PC-3 (cell line): ENCODE results near the gene MAJIN. TPM values are rescaled to one million over a fixed set of nuclear protein-coding genes. Genes with fewer than 3 reads are reported as not detected.

Experiments
- ATAC-seq: fragments of 200-7000 bp; cut with Tn5 transposase; 2 replicates; pipeline ENCODE4 v1.9.1; 2020; ENCODE audit warnings: mild to moderate bottlenecking, moderate library complexity
- BruUV-seq: library from RNA; stranded (reverse); fragments of 400-500 nt; replicated peaks from 2 replicates; lab custom pipeline; 2021; lab: Mats Ljungman, UMichigan
- CTCF ChIA-PET: fragments of 300-600 bp; sonication (Branson Sonifier 250); formaldehyde crosslinking; loops from one replicate; lab custom pipeline; 2022; ENCODE audit warnings: antibody characterized with exemption; lab: Charles Lee
- POLR2A ChIA-PET: fragments of 300-600 bp; sonication (Branson Sonifier 250); formaldehyde crosslinking; loops from one replicate; lab custom pipeline; 2022; ENCODE audit warnings: antibody characterized with exemption; ENCODE audit not compliant: unreplicated experiment; lab: Charles Lee
- DNase-seq: peaks from one replicate; pipeline ENCODE4 v3.0.0-alpha.2; 2015
- H2AFZ ChIP-seq: fragments of 300-600 bp; sonication (generic); 2 replicates; pipeline ENCODE4 v1.6.0; 2016; ENCODE audit warnings: antibody characterized with exemption, low read length
- H3F3A ChIP-seq: fragments of 300-600 bp; sonication (generic); one replicate; pipeline ENCODE4 v1.6.0; 2017; ENCODE audit warnings: antibody characterized with exemption, low read length, control low read depth, mild to moderate bottlenecking; ENCODE audit not compliant: unreplicated experiment
- H3K27ac ChIP-seq: fragments of 300-600 bp; sonication (generic); 2 replicates; pipeline ENCODE4 v1.5.1; 2016; ENCODE audit warnings: mild to moderate bottlenecking, low read length
- H3K27me3 ChIP-seq: fragments of 300-600 bp; sonication (generic); 2 replicates; pipeline ENCODE4 v1.6.1; 2016; ENCODE audit warnings: low read length, mixed read lengths
- H3K36me3 ChIP-seq: fragments of 300-600 bp; sonication (generic); 2 replicates; pipeline ENCODE4 v1.6.1; 2016; ENCODE audit warnings: low read depth, mixed run types, low read length, mixed read lengths
- H3K4me1 ChIP-seq: fragments of 300-600 bp; sonication (generic); 2 replicates; pipeline ENCODE4 v1.5.1; 2016; ENCODE audit warnings: low read length; ENCODE audit not compliant: insufficient read depth
- H3K4me2 ChIP-seq: fragments of 300-600 bp; sonication (generic); 2 replicates; pipeline ENCODE4 v1.6.0; 2016; ENCODE audit warnings: low read length
- H3K4me3 ChIP-seq: fragments of 300-600 bp; sonication (generic); 2 replicates; pipeline ENCODE4 v1.5.1; 2016; ENCODE audit warnings: mild to moderate bottlenecking, low read length, mixed read lengths
- H3K79me2 ChIP-seq: fragments of 300-600 bp; sonication (generic); 2 replicates; pipeline ENCODE4 v1.6.1; 2017; ENCODE audit warnings: low read length, mixed read lengths
- H3K9ac ChIP-seq: fragments of 300-600 bp; sonication (generic); 2 replicates; pipeline ENCODE4 v1.6.0; 2016; ENCODE audit warnings: mild to moderate bottlenecking, low read length
- H3K9me2 ChIP-seq: fragments of 300-600 bp; sonication (generic); replicated peaks from 2 replicates; pipeline ENCODE4 v1.6.1; 2016; ENCODE audit warnings: mixed run types, low read length, mixed read lengths
- H3K9me3 ChIP-seq: fragments of 300-600 bp; sonication (generic); 2 replicates; pipeline ENCODE4 v1.6.1; 2016; ENCODE audit warnings: low read length, mixed read lengths
- H4K20me1 ChIP-seq: fragments of 300-600 bp; sonication (generic); 2 replicates; pipeline ENCODE4 v1.6.1; 2016; ENCODE audit warnings: low read length, mixed read lengths
- EZH2 ChIP-seq: fragments of 300-600 bp; sonication (generic); IDR thresholded peaks from one replicate; pipeline ENCODE4 v1.6.1; 2017; ENCODE audit warnings: antibody characterized with exemption, mild to moderate bottlenecking, low read length; ENCODE audit not compliant: unreplicated experiment
- EZH2phosphoT487 ChIP-seq: fragments of 300-600 bp; sonication (generic); IDR thresholded peaks from 2 replicates; pipeline ENCODE4 v1.6.1; 2018; ENCODE audit warnings: mild to moderate bottlenecking, antibody characterized with exemption, low read length, borderline replicate concordance
- intact Hi-C: fragments of 100-400 bp; cut with micrococcal nuclease; formaldehyde crosslinking; loops from 2 replicates; pipeline ENCODE4 v1.9.0; 2023
- total RNA-seq: library from RNA; depleted of rRNA; stranded (reverse); fragments of >200 nt; gene quantifications from 2 replicates; pipeline ENCODE4 v1.2.3, GENCODE V29; 2014
- TF ChIP-seq, protein P1 (sequence below): fragments of 300-600 bp; sonication (generic); conservative IDR thresholded peaks from 2 replicates; pipeline ENCODE4 v1.5.1; 2017; ENCODE audit warnings: antibody characterized with exemption, low read depth, mild to moderate bottlenecking, low read length

MAJIN gene
- total RNA-seq, 1 experiment from 2014 or later = not detected

DNA sequence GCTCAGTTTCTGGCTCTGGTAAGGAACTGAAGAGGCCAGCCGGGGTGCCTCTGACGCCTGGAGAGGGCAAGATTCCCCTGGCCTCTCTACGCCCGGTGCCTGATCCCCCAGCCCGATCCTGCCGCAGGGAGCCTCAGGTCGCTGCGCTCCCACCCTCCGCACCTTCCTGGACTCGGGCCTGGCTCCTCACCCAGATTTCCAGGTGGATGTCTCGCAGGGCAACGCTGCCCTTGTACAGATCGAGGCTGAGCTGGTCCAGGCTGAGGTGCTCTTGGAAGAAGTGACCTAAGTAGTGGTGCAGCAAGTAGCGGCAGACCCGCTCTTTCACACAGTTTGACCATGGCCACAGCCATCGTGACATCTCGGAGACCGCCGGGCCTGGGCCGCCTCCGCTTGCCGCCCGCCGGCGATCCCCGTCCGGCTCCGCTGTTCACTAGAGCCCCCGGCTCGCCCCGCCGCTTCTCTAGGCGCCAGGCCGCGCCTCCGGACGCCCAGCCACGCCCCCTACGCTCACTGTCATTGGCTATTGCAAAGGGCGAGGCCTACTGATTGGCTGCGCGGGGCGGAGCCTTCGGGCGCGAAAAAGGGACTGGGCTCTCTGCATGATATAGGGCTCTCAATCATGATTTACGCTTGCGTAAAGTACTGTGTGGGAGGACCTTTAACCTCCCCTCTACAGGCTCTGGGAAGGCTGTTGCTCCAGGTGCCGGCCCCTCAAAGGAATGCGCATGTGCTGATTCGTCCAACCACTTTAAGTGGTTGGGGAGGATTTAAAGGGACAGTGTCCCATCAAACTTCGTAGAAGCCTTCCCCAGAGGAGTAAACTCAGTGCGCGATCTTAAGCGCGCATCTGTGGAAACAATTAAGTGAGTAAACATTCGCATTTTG is 54.9 kb downstream of the MAJIN start, which contains the start of gene ATG2A:
Gene ATG2A, minus strand, starts transcription at position 435 of the 888 bp plus-strand sequence. Its CDS starts 74 bp downstream, at position 361.
- H3K4me3 ChIP-seq = peak within 1 kb of the TSS; percentile 89
- no peaks in the 10 kb centered on the region for H3K9me2 ChIP-seq
- ATAC-seq = peak; percentile 97
- no peak for TF ChIP-seq EZH2phosphoT487
- TF ChIP-seq EZH2 = no peak
- TF ChIP-seq, protein P1, sequence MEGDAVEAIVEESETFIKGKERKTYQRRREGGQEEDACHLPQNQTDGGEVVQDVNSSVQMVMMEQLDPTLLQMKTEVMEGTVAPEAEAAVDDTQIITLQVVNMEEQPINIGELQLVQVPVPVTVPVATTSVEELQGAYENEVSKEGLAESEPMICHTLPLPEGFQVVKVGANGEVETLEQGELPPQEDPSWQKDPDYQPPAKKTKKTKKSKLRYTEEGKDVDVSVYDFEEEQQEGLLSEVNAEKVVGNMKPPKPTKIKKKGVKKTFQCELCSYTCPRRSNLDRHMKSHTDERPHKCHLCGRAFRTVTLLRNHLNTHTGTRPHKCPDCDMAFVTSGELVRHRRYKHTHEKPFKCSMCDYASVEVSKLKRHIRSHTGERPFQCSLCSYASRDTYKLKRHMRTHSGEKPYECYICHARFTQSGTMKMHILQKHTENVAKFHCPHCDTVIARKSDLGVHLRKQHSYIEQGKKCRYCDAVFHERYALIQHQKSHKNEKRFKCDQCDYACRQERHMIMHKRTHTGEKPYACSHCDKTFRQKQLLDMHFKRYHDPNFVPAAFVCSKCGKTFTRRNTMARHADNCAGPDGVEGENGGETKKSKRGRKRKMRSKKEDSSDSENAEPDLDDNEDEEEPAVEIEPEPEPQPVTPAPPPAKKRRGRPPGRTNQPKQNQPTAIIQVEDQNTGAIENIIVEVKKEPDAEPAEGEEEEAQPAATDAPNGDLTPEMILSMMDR = no peak
- peak within 1 kb of the TSS; percentile 77 for H2AFZ ChIP-seq
- H4K20me1 ChIP-seq = no peaks in the 10 kb centered on the region
- POLR2A ChIA-PET = interaction anchor here (0.7 kb wide), 1 partner anchor 109 kb away, joined by 3 read pairs; no protein-coding TSS in a partner anchor
- peak within 1 kb of the TSS; percentile 9 for H3K27ac ChIP-seq
- BruUV-seq = TSS peak; percentile 79
- peaks cover 15% of the 10 kb centered on the region for H3K4me1 ChIP-seq
- H3K36me3 ChIP-seq = no peaks in the 10 kb centered on the region; the same call in 1 of the 2 replicates
- peaks cover 21% of the 10 kb centered on the region for H3K79me2 ChIP-seq
- peak within 1 kb of the TSS; percentile 90 for H3K9ac ChIP-seq
- intact Hi-C loops = loop anchor here (1.0 to 5.0 kb wide), 5 partner anchors 55 to 168 kb away; partner anchors contain the start of genes ARL2, CDCA5, MAJIN and SNX15
- CTCF ChIA-PET = interaction anchor here (0.5 kb wide), 1 partner anchor 228 kb away, joined by 5 read pairs; no protein-coding TSS in a partner anchor
- peak; percentile 100 for DNase-seq
- no peaks in the 10 kb centered on the region for H3F3A ChIP-seq
- H3K27me3 ChIP-seq = no peaks in the 10 kb centered on the region
- H3K9me3 ChIP-seq = no peaks in the 10 kb centered on the region
- peak within 1 kb of the TSS; percentile 97 for H3K4me2 ChIP-seq

DNA sequence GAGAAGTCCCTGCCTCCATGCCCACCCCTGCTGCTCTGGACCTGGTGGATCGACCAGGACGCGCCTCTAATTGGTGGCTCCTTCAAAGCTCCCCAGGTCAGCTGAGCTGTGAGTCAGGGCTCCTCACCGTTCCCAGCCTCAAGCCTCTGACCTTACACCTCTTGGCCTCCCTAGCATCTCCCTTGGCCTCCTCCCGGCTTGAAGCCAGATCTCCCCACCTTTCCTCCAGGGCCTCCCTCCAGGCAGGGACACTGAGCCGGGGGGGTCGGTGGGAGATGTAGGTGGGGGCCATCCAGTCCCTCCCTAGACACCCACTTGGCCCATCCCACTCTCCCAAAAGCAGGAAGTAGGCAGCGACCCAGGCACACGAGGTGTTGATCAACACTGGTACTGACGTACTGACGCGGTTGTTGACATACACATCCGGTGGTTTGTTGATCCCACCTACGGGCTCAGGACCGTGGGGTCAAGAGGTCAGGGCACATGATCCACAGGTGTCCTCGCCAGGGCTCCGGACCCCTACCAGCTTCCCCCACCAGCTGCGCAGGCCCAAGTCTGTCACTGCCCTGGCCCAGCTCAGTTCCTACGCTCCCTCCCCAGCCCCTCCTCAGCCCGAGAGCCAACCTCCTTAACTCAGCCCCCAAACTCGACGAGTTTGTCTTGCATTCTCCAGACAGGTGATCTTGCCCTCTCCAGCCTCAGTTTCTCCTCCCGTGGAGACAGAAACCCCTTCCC is 55.7 kb downstream of the MAJIN start:
- intact Hi-C loops = loop anchor here (2.0 to 5.0 kb wide), 3 partner anchors 56 to 169 kb away; partner anchors contain the start of genes CDCA5, MAJIN and ZFPL1
- Histone ChIP-seq H3K9me3 (no peaks in the 10 kb centered on the region), H3K4me3 (peak overlapping the region; percentile 89), H3K4me1 (peaks cover 15% of the 10 kb centered on the region), H3K27ac (peak overlapping the region; percentile 9), H4K20me1 (no peaks in the 10 kb centered on the region), H3F3A (no peaks in the 10 kb centered on the region), H3K9ac (peak overlapping the region; percentile 90), H3K36me3 (no peaks in the 10 kb centered on the region; the same call in 1 of the 2 replicates), H3K9me2 (no peaks in the 10 kb centered on the region), H2AFZ (peak overlapping the region; percentile 62), H3K27me3 (no peaks in the 10 kb centered on the region), H3K79me2 (peaks cover 21% of the 10 kb centered on the region), H3K4me2 (peak overlapping the region; percentile 97)
- ATAC-seq (peak; percentile 4; the same call in 1 of the 2 replicates), DNase-seq (peak; percentile 22)
- POLR2A ChIA-PET = interaction anchor here (0.5 to 0.7 kb wide), 2 partner anchors 8 to 110 kb away, joined by 3 to 5 read pairs; partner anchors contain the start of gene PPP2R5B
- BruUV-seq = no TSS peak
- CTCF ChIA-PET = interaction anchor here (0.5 kb wide), 1 partner anchor 227 kb away, joined by 5 read pairs; no protein-coding TSS in a partner anchor
- TF ChIP-seq, protein P1 = no peak
- TF ChIP-seq EZH2phosphoT487 = no peak
- no peak for TF ChIP-seq EZH2
